ENCODE data around the gene SLC39A12.

Gene SLC39A12

DNA sequence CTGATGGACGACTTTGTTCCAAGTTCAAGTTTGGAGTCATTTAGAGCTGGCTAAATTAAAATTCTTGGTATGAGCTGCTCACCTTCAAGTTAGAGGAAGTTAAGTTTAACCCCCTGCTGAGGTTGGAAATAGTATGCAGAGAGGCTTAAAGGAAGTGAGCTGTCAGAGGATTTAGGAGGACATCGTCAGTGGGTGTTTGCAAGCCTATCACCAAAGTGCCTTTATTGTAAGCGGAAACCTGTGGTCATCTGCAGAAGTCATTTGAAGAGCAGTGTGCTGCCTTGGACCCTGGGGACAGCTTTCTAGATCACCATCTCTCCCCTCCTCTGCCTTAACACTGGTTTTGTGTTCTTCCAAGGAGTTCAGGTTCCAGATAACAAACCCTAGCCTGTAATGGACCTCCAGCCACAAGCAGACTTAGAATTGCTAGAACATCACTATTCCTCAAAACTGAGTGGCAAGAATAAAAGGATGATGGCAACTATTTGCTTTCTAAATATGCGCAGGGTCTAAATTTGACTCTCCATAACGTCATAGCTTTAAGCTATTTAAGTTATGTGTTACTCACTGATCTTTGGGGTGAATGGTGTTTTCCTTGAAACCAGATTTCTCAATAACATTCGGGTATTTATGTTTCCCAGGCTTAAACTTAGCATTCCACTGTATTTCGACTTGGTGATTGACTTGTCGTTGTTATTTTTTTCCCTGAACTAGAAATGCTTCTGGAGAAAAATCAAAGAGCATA lies 93.4 kb downstream of the SLC39A12 start:
- no peak for TF ChIP-seq POLR2A (IDR thresholded peaks at IDR 0.05; ENCODE audit: low read depth, low read length)
- no peak for FAIRE-seq

GRCh38 chr10:18056583-18056982 lies 104.9 kb downstream of the SLC39A12 start:
- TF ChIP-seq POLR2A (IDR thresholded peaks at IDR 0.05; ENCODE audit: low read depth, low read length): no peak
- FAIRE-seq: no peak
- no peak for DNase-seq (ENCODE audit: insufficient read length, low spot score)

More for the DNA sequence above, 93.4 kb downstream of the SLC39A12 start:
- DNase-seq (ENCODE audit: insufficient read length, low spot score): no peak

DNA sequence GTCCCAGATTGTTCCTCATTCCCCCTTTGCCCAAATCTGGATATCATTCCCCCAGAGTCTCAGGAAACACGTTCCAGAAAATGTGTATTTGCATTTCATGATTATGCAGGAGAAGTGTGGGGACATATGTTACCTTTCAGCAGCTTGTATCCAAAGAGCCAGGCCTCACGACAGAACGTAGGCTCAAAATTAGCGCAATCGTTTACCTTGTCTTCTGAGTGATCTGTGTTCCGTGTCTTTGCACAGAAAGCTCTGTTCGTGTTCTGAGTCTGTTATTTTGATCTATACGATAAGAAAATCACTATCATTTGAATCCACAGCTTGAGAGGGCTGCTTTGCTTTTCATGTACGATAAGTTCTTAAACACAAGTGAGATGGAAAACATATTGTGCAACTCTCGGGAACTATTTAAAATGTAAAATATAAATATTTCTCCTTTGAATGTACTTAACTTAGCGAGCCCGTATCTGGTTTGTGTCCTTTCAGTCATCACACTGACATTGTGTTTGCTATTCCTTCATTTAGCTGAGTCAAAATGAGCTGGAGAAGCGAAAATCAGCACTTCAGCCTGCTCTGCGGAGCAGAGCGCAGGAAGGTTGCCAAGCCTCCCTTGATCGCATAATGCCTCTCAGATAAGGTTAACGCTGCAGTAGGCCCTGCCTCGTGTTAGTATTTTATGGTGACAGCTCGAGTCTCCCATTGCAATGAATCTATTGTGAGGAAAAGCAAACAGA lies 108.3 kb downstream of the SLC39A12 start:
- no peak for FAIRE-seq
- no peak for TF ChIP-seq POLR2A (IDR thresholded peaks at IDR 0.05; ENCODE audit: low read depth, low read length)
- DNase-seq (ENCODE audit: insufficient read length, low spot score): no peak

DNA sequence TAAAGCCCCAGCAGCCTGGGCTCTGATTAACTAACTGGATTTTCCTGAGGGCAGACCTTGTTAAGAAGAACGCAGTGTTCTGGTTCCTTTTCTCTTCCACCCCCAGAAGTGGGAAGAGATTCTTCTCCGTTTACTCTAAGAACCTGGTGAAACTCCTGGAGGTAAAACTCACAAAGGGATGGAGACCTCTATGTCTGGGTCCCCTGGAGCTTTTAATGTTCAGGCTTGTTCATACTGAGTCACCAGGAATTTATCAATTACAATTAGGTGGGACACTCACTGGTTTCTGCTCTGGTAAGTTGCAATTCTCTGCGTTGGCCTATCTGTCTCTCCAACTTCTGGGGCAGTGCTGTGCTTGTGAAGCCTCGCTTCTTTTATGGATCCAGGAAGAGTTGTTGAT lies 115.2 kb downstream of the SLC39A12 start:
- TF ChIP-seq POLR2A (IDR thresholded peaks at IDR 0.05; ENCODE audit: low read depth, low read length): no peak
- no peak for FAIRE-seq
- no peak for DNase-seq (ENCODE audit: insufficient read length, low spot score)

- TF ChIP-seq POLR2A (IDR thresholded peaks at IDR 0.05; ENCODE audit: low read depth, low read length): no peak
- DNase-seq (ENCODE audit: insufficient read length, low spot score) (no peak), FAIRE-seq (no peak)
These were observed 116.7 kb downstream of the SLC39A12 start for GRCh38 chr10:18068401-18068800.

DNA sequence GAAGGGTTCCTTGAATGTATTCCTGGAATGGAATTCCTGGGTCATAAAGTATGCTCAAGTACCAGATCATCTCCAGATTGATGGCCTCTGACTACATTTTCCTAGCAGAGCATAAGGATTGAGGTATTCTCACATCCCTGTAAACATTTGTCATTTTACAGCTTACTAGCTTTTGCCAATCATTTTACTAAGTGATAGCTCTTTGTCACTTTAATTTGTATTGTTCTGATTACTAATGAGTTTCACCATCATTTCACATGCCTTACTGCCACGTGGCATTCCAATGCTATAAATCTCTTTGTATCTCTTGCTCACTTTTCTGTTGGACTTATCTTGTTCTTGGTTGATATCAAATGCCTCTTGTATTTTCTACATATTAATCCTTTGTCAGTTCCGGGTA lies 119.9 kb downstream of the SLC39A12 start:
- no peak for DNase-seq (ENCODE audit: insufficient read length, low spot score)
- no peak for TF ChIP-seq POLR2A (IDR thresholded peaks at IDR 0.05; ENCODE audit: low read depth, low read length)
- FAIRE-seq: no peak

GRCh38 chr10:18073314-18073713 lies 121.6 kb downstream of the SLC39A12 start:
- FAIRE-seq (no peak), DNase-seq (ENCODE audit: insufficient read length, low spot score) (no peak)
- no peak for TF ChIP-seq POLR2A (IDR thresholded peaks at IDR 0.05; ENCODE audit: low read depth, low read length)

DNA sequence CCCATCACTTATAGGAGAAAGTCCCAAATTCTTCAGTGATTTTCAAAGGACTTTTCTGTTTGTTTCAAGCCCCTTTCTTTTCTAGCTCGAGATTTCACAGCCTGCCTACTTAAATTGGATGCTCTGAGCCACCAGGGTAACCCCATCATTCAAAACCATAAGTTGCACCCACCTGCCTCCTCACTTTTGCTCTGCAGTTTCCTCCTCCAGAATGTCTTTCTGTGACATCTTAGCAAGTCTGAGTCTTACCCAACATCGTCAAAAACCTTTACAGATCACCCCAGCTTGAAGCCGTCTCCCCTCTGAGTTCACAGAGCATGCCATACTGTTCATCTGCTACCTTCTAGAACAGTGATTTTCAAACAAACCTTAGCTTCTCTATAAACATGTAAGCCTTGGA lies 124.2 kb downstream of the SLC39A12 start:
- DNase-seq (ENCODE audit: insufficient read length, low spot score) (no peak), FAIRE-seq (no peak)
- no peak for TF ChIP-seq POLR2A (IDR thresholded peaks at IDR 0.05; ENCODE audit: low read depth, low read length)

DNA sequence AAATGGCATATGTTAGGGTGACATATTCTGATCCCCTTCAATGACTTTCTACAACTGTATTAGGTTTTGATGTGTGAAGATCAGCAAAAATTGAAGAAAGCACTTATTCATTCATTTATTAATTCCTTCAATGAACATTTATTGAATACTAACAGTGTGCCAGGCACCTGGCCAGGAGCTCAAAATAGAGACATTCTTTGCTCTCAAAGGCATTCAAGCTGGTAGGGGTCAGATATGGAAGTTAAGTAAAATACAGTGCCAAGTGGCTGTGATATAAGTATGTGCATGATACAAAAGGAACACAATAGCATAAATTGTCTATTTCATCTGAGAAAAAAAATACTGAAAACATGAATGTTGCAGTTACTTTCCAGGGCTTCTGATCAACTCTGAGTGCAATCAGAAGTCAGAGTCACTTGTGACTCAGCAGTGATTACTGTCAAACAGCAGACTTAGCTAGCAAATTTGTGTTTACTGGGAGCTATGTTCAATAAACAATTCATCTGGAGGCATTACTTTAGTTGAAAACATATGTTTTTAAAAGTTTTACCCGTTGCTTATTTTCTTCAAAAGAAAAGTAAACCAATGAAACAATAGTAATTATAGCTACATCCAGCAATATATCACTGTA lies 128.1 kb downstream of the SLC39A12 start:
- FAIRE-seq (no peak), DNase-seq (ENCODE audit: insufficient read length, low spot score) (no peak)
- TF ChIP-seq POLR2A (IDR thresholded peaks at IDR 0.05; ENCODE audit: low read depth, low read length): no peak

DNA sequence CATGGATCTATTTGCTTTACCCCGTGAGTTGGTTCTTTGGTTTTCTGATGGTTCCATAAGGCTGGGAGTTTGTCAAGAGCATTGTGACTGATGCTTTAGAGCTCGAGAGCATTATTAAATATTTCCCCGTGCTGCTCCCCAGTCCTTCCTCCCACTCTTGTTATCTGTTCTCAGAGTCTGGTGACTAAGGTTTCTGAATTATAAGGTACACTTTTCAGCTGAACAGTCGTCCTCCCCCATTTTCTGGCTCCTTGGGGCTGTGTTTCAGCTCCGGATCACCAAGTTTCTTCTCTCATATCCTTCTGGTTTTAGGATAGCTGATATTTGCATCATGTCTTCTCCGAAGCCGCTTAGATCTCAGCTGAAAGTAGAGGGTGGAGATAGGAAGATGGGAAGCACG lies 130.7 kb downstream of the SLC39A12 start:
- no peak for FAIRE-seq
- no peak for DNase-seq (ENCODE audit: insufficient read length, low spot score)
- TF ChIP-seq POLR2A (IDR thresholded peaks at IDR 0.05; ENCODE audit: low read depth, low read length): no peak

DNA sequence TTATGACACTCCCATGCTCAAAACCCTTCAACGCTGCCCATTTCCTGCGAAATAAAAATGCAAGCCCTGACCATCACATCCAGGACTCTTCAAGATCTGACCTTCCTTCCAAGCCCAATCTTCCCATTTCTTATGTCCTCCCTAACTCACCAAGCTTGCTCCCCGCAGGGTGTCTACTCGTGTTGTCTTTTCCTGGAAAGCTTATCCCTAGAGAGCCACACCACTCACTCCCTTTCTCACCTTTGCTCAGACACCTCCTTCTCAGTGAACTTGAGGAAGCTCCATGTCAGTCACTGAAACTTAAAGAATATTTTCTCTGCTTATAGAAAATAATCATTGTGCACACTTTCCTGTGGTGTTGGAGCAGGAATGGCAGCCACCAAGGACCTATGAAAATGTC lies 134.1 kb downstream of the SLC39A12 start:
- no peak for FAIRE-seq
- no peak for DNase-seq (ENCODE audit: insufficient read length, low spot score)
- TF ChIP-seq POLR2A (IDR thresholded peaks at IDR 0.05; ENCODE audit: low read depth, low read length): no peak

GRCh38 chr10:18086746-18087145 lies 135.0 kb downstream of the SLC39A12 start:
- no peak for DNase-seq (ENCODE audit: insufficient read length, low spot score)
- no peak for FAIRE-seq
- no peak for TF ChIP-seq POLR2A (IDR thresholded peaks at IDR 0.05; ENCODE audit: low read depth, low read length)

DNA sequence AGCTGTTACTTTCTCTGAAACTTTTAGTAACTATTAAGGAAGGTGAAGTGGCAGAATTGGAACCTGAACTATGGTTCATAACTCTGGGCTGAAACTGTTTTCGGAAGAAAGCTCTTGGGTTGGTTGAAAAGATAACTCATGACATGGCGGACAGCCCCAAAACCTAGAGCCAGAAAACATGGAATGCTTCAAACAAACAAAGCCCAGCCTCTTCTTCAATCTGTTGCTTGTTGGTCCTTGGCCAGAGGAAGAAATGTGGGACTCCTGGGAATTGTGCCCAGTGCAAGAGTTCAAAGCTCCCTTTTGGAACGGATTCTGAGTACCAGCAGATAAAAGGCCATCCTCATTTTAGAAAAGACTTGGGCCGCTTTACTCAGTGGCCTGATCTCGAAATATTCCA lies 135.6 kb downstream of the SLC39A12 start:
- FAIRE-seq (no peak), DNase-seq (ENCODE audit: insufficient read length, low spot score) (no peak)
- TF ChIP-seq POLR2A (IDR thresholded peaks at IDR 0.05; ENCODE audit: low read depth, low read length): no peak

All from H54 (cell line).